Endometrium (tissue), 2 donors: ENCODE data around the gene CDKL4.
"Not testable (repeated sequence)": the region's sequence is repeated elsewhere in the genome, so short reads cannot be mapped to it uniquely, and the experiment has no call there.

Experiments
- FAIRE-seq: peaks from 2 replicates; lab custom pipeline; 2012; peaks lifted over from hg19 to GRCh38; lab: Jason Lieb, UNC
- donor health status: control.
- donor health status: control.

The CDKL4 gene

GRCh38 chr2:39141334-39142271 lies 102.2 kb downstream of the CDKL4 start:
- no peak for FAIRE-seq

- FAIRE-seq = not testable (repeated sequence)
Observed at GRCh38 chr2:39140948-39141333, 102.8 kb downstream of the CDKL4 start.

GRCh38 chr2:39140322-39140847 lies 103.4 kb downstream of the CDKL4 start:
- no peak for FAIRE-seq

- no peak for FAIRE-seq
Observed at GRCh38 chr2:39139511-39140237, 104.1 kb downstream of the CDKL4 start.

DNA sequence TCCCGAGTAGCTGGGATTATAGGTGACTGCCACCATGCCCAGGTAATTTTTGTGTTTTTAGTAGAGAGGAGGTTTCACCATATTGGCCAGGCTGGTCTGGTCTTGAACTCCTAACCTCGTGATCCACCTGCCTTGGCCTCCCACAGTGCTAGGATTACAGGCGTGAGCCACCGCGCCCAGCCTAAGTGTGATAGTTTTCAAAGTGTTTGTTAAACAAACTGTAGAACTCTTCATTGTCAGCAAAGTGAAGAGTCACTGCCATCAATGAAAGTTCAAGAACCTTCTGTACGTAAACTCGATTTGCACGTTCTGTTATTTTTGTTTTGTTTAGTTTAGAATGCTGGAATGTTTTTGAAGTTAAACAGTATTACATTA lies 104.9 kb downstream of the CDKL4 start:
- FAIRE-seq = no peak

GRCh38 chr2:39138187-39138836 lies 105.5 kb downstream of the CDKL4 start:
- not testable (repeated sequence) for FAIRE-seq

DNA sequence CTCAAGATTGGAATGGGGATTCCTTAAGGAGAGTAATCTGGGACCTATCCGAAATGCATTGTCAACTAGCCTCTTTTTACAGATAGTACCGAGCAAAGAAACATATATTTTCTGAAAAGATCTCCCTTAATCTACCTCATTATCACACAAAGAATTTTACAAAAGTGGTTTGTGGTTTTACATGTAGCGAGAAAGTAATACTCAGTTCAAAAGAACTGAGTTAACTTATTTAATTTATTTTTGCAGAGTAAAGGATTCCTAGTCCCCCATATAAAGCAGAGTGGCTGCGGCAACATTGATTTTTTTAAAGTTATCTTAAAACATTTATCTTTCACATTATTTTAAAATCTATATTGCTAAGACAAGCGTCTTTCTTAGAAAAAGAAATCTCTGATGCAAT lies 107.0 kb downstream of the CDKL4 start:
- no peak for FAIRE-seq

- no peak for FAIRE-seq
Observed at GRCh38 chr2:39135690-39136259, 108.0 kb downstream of the CDKL4 start.

- no peak for FAIRE-seq
Observed at GRCh38 chr2:39133215-39133851, 110.4 kb downstream of the CDKL4 start.

- FAIRE-seq = no peak
Observed at GRCh38 chr2:39128919-39129391, 114.8 kb downstream of the CDKL4 start.

- no peak for FAIRE-seq
Observed at GRCh38 chr2:39127973-39128372, 115.8 kb downstream of the CDKL4 start.
